22Rv1 (cell line): ENCODE results near the gene EBF3.

Experiments
- H3K27ac ChIP-seq: fragments of 450-650 bp; 2 replicates; pipeline ENCODE4 v1.5.1; 2017
- ZFX ChIP-seq: fragments of 450-650 bp; IDR thresholded peaks from 2 replicates; pipeline ENCODE4 v1.6.1; 2017; ENCODE audit warnings: antibody characterized with exemption, borderline replicate concordance
- TF ChIP-seq, protein P1 (sequence below): fragments of 450-650 bp; IDR thresholded peaks from 2 replicates; pipeline ENCODE4 v1.5.1; 2017; ENCODE audit warnings: mild to moderate bottlenecking

Gene EBF3

DNA sequence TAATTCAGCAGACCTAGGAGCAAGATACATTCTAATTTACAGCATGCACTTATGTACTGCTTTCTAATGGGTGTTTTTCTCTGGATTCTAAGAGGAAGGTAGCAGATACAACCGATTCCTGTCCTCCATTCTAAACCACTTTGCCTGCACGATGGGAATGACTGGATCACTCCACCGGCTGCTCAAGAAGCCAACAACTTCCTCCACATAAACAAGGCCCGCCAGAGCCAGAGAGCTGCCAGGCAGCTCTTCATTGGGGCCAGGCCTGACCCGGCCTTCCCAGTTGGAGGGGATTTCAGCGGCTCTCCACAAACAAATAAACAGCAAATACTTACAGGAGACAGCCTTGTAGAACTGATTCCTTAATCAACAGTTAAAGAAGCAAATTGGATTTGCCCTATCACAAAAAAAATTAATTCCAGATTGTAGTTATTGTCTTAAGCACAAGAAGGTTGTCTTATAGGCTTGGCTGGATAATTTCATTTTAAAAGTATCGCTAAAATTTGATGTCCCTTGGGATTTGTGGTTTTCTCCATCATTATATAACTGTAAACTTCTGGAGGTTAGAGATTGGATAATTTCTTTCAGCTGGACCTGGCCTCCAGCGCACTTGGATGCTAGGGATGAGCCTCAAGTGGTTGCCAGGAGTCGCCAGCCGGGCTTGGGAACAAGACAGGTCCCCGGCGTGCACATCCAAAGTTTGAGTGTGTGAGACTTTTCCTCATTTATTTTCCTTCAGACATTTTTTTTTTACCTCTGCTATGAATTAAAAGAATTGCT lies 20.9 kb downstream of the EBF3 start:
- H3K27ac ChIP-seq, result no peak overlapping the region
- TF ChIP-seq, protein P1, sequence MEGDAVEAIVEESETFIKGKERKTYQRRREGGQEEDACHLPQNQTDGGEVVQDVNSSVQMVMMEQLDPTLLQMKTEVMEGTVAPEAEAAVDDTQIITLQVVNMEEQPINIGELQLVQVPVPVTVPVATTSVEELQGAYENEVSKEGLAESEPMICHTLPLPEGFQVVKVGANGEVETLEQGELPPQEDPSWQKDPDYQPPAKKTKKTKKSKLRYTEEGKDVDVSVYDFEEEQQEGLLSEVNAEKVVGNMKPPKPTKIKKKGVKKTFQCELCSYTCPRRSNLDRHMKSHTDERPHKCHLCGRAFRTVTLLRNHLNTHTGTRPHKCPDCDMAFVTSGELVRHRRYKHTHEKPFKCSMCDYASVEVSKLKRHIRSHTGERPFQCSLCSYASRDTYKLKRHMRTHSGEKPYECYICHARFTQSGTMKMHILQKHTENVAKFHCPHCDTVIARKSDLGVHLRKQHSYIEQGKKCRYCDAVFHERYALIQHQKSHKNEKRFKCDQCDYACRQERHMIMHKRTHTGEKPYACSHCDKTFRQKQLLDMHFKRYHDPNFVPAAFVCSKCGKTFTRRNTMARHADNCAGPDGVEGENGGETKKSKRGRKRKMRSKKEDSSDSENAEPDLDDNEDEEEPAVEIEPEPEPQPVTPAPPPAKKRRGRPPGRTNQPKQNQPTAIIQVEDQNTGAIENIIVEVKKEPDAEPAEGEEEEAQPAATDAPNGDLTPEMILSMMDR, result no peak
- no peak for TF ChIP-seq ZFX

DNA sequence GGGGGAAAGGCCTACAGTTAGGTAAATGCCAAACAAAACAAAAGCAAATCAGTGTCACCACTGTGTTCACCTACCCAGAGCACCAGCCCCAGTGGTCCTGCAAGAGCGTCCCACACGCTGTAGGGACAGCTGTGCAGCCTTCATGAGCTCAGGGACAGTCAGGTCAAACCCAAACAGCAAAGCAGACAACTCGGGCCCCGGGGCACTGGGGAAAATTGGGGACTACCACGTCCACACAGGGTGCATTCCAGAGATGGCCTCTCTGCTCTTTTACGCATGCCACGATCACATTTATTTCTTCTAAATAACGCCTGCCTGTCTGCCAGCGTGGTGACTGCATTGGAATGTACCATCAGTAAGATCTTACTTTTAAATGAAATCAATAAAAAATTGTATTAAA lies 21.7 kb downstream of the EBF3 start:
- no peak overlapping the region for H3K27ac ChIP-seq
- TF ChIP-seq, protein P1, result no peak
- no peak for TF ChIP-seq ZFX

DNA sequence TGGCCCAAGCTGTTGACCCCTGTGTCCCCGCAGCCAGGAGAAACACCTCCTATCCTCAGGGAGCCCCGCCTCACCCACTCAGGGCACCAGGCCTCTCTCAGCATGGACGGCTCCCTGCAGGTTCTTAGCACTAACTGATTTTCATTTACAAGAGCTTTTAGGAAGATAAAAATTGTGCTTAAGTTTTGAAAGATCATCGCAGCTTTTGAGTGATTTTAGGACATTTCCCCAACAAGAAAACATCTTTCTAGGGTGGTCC lies 22.1 kb downstream of the EBF3 start:
- TF ChIP-seq ZFX, result no peak
- TF ChIP-seq, protein P1, result no peak
- no peak overlapping the region for H3K27ac ChIP-seq

DNA sequence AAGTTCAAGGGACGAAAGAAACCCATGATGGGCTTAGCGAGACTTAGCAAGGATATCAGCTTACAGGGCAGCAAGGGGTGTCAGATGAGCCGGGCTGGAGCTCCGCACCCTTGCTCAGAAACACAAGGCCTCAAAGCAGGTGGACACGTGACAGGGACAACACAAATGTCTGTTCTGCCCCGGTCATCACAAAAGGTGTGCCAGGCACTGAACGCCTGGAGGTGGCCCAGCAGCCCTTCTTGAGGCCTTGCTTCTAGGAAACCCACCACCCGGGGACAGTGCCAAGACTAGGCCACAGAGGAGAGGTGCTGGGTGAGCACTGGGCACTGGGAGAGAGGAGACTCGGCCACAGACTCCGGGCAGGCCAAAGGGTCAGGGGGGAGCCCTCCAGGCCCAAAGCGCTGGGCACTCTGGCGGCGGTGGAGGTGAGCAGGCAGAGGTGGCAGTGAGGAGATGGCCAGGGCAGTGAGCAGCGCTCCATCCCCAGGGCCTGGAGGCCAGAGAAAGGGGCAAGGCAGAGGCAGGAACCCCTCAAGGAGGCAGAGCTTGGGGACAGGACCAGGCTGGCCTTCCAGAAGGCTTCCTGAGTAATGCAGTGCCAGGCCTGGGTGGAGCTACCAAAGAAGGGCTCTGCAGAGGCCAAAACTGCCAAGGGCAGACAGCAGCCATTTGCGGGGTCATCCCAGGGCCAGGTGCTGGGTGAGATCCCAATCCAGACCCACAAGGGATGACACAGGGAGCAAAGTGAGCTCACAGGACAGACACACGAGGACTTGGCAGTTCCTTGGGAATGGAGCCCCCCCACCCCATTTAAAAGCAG lies 22.7 kb downstream of the EBF3 start:
- TF ChIP-seq, protein P1, result no peak
- no peak for TF ChIP-seq ZFX
- H3K27ac ChIP-seq, result no peak overlapping the region

DNA sequence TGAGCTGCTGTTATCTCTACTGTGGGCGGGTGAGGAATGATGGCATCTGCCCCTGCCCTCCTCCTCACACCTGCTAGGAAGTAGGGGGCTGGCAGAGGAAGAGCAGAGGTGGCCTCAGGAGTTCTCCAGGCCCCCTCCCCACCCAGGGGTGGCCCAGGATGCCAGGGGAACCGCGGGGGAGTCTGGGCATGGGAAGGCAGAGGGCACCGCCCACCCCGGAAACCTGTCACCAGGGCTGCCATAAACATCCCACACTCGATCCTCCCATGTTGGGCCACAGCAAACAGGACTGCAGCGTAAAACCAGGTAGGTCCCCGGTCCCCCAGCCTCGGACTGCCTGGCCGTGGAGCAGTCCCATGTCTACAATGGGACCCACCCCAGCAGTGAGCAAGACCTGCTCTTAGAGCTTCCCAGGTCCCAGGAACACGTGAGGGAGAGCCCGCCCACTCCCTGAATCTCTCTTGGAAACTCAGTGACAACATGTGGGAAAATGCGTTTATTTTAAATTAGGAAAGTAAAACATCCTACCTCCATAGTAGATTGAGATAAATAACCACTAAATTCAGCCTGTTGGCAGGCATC lies 23.4 kb downstream of the EBF3 start:
- no peak overlapping the region for H3K27ac ChIP-seq
- TF ChIP-seq, protein P1, result no peak
- no peak for TF ChIP-seq ZFX

DNA sequence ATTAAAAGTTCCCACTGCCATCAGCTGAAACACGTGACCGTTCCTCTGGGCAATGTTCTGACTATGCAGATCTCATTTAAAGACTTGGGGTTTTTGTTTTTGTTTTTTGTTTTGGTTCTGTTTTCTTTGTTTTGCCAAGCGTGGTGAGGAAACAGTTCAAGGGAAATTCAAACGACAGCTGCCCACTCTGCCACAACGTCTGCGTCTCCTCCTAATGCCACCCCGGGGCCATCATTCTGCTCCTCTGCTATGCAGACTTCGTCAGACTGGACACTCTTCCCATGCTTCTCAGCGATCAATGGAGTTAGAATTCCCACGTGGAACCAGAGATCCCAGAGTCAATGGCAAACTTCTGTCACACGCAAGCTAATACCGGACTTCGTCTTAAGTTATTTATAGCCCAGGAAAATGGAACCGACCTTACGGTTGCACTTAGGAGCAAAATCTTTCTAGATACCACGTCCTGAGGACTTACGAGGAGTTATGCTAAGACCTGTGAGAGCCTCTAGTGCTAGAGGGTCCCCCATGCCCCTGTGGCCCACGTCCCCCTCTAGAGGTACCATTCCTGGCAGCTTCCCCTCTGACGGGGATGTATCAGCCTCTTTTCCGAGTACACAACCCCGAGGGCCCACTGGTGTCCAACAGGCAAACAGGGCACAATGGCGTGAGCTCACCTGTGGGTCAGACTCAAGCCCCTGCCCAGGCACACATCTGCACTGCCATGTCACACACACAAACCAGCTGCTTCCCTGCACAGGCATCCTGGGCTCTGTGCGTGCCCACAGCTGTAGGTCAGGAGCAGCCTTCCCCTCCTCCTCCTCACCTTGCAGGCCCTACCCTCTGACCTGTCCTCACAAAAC lies 24.4 kb downstream of the EBF3 start:
- H3K27ac ChIP-seq, result no peak overlapping the region
- TF ChIP-seq, protein P1, result no peak
- TF ChIP-seq ZFX, result no peak
